Nucleus accumbens (tissue), 56 donors: ENCODE measurements around the gene DUSP19.
A peak's percentile ranks its signal among the peaks of the same experiment; 100 is the strongest.

ENCODE experiments used
- DNase-seq, 56 donors: peaks; one replicate each; lab custom pipeline; 2025; lab: John Stamatoyannopoulos, UW

Gene DUSP19

GRCh38 chr2:183124222-183124956, 45.8 kb downstream of the DUSP19 start, which contains the start of gene NUP35:
NUP35 (plus strand) TSS chr2:183124443; CDS start chr2:183124458, 15 bp downstream.
- DNase-seq, result peak in 55 of 56 donors; percentile 35 to 94 (median 81)

- DNase-seq, result no peak
These were observed 46.4 kb downstream of the DUSP19 start for GRCh38 chr2:183124957-183125255.

GRCh38 chr2:183125659-183126341, 47.3 kb downstream of the DUSP19 start:
- DNase-seq, result no peak

GRCh38 chr2:183126635-183127034, 48.1 kb downstream of the DUSP19 start:
- no peak for DNase-seq

GRCh38 chr2:183134016-183134415, 55.5 kb downstream of the DUSP19 start:
- no peak for DNase-seq

GRCh38 chr2:183148955-183149354, 70.4 kb downstream of the DUSP19 start:
- DNase-seq, result no peak

- no peak for DNase-seq
These were observed 70.9 kb downstream of the DUSP19 start for GRCh38 chr2:183149489-183149888.
